NCI-H510A treated with DMSO at 0.1 percent for 48 hours (cell line): ENCODE results near the gene C1orf21.

Experiments
- DNase-seq: peaks from one replicate; lab custom pipeline; 2025; lab: John Stamatoyannopoulos, UW

The C1orf21 gene

GRCh38 chr1:184416481-184416880, 29.7 kb downstream of the C1orf21 start:
- no peak for DNase-seq

- no peak for DNase-seq
These were observed 30.1 kb downstream of the C1orf21 start for GRCh38 chr1:184416946-184417345.

- no peak for DNase-seq
These were observed 31.1 kb downstream of the C1orf21 start for GRCh38 chr1:184417916-184418315.

GRCh38 chr1:184418652-184419349, 32.0 kb downstream of the C1orf21 start:
- DNase-seq: no peak

- no peak for DNase-seq
These were observed 32.7 kb downstream of the C1orf21 start for GRCh38 chr1:184419350-184420161.

- DNase-seq: no peak
These were observed 35.8 kb downstream of the C1orf21 start for GRCh38 chr1:184422490-184423233.

GRCh38 chr1:184423649-184424048, 36.8 kb downstream of the C1orf21 start:
- DNase-seq: no peak

GRCh38 chr1:184424157-184424556, 37.3 kb downstream of the C1orf21 start:
- DNase-seq: no peak

- no peak for DNase-seq
These were observed 38.1 kb downstream of the C1orf21 start for GRCh38 chr1:184424945-184425344.

GRCh38 chr1:184425449-184426277, 38.8 kb downstream of the C1orf21 start:
- DNase-seq: no peak

- DNase-seq: no peak
These were observed 39.4 kb downstream of the C1orf21 start for GRCh38 chr1:184426278-184426674.

GRCh38 chr1:184427722-184428121, 40.9 kb downstream of the C1orf21 start:
- no peak for DNase-seq

- no peak for DNase-seq
These were observed 41.8 kb downstream of the C1orf21 start for GRCh38 chr1:184428604-184429003.

- DNase-seq: no peak
These were observed 42.5 kb downstream of the C1orf21 start for GRCh38 chr1:184429335-184429734.

GRCh38 chr1:184433956-184434502, 47.2 kb downstream of the C1orf21 start:
- DNase-seq: peak; percentile 94

GRCh38 chr1:184437291-184437690, 50.5 kb downstream of the C1orf21 start:
- no peak for DNase-seq

- no peak for DNase-seq
These were observed 51.5 kb downstream of the C1orf21 start for GRCh38 chr1:184438363-184438762.

- no peak for DNase-seq
These were observed 55.4 kb downstream of the C1orf21 start for GRCh38 chr1:184442260-184442659.

- no peak for DNase-seq
These were observed 56.4 kb downstream of the C1orf21 start for GRCh38 chr1:184443201-184443600.

GRCh38 chr1:184443624-184444023, 56.8 kb downstream of the C1orf21 start:
- DNase-seq: no peak

GRCh38 chr1:184445997-184446396, 59.2 kb downstream of the C1orf21 start:
- no peak for DNase-seq
